Activated naive CD8-positive, alpha-beta T cell (primary cell): ENCODE measurements around the gene CCDC88A.
"Not testable (repeated sequence)": the region's sequence is repeated elsewhere in the genome, so short reads cannot be mapped to it uniquely, and the experiment has no call there.

ENCODE experiments used
- H3K27ac Mint-ChIP-seq: one replicate; pipeline ENCODE4 v1.8.0; 2021; ENCODE audit warnings: mixed read lengths
- H3K27me3 Mint-ChIP-seq: one replicate; pipeline ENCODE4 v1.8.0; 2021; ENCODE audit warnings: mixed read lengths
- H3K36me3 Mint-ChIP-seq: one replicate; pipeline ENCODE4 v1.8.0; 2021; ENCODE audit warnings: mixed read lengths
- H3K4me1 Mint-ChIP-seq: one replicate; pipeline ENCODE4 v1.8.0; 2021; ENCODE audit warnings: low read depth, mixed read lengths
- H3K4me3 Mint-ChIP-seq: one replicate; pipeline ENCODE4 v1.8.0; 2021; ENCODE audit warnings: mild to moderate bottlenecking, mixed read lengths
- H3K9me3 Mint-ChIP-seq: one replicate; pipeline ENCODE4 v1.8.0; 2021; ENCODE audit warnings: low read depth, mixed read lengths

CCDC88A gene

GRCh38 chr2:55269645-55269990 is 150.0 kb downstream of the CCDC88A start:
- peak overlapping the region; percentile 94 for H3K27ac Mint-ChIP-seq
- peaks cover 22% of the 10 kb centered on the region for H3K4me1 Mint-ChIP-seq
- H3K27me3 Mint-ChIP-seq = peaks cover 2% of the 10 kb centered on the region

DNA sequence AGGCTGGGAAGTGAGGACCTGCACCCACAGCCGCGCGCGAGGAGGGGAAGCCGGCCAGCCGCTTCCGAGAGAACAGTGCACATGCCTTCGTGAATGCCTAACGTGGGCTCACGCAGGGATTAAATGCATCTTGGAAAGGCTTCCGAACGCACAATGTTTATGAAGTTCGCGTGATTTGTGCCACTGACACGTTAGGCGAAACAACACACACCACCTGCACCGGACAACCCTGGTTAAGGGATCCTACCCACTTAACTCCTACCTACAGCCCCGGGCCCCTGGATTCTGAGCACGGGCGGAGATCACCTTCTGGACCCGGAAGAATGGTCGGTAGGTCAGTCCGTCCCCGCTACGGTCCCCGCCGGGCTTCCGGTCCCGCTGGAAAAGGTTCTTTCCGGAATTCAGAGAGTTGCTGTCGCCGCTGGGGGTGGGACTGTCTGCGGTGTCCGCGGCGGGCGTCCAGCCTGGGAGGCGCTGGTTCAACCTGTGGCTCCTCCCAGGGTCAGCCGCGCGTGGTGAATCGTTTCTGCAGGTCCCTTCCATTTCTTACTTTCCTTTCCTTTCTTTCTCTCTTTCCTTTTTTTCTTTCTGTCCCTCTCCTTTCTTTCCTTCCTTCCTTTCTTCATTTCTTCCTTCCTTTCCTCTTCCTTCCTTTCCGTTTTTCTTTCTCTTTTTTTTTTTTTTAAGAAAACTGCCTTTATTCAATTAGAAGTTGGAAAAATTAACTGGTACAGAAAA is 150.6 kb downstream of the CCDC88A start, which contains the start of gene MTIF2:
Gene MTIF2 (minus strand): TSS at position 325 of the 738 bp plus-strand sequence. CDS start 5,373 bp downstream, outside the sequence.
- Mint-ChIP-seq H3K36me3 (peaks cover 4% of the 10 kb centered on the region), H3K27me3 (peaks cover 2% of the 10 kb centered on the region), H3K27ac (peak within 1 kb of the TSS; percentile 94), H3K4me3 (peak within 1 kb of the TSS; percentile 98), H3K4me1 (peaks cover 22% of the 10 kb centered on the region), H3K9me3 (no peaks in the 10 kb centered on the region)

More at GRCh38 chr2:55269645-55269990, 150.0 kb downstream of the CCDC88A start:
- Mint-ChIP-seq H3K4me3 (peak overlapping the region; percentile 98), H3K9me3 (no peaks in the 10 kb centered on the region), H3K36me3 (no peaks in the 10 kb centered on the region)

GRCh38 chr2:55268288-55268906 is 151.3 kb downstream of the CCDC88A start:
- peak overlapping the region; percentile 98 for H3K4me3 Mint-ChIP-seq
- H3K9me3 Mint-ChIP-seq = no peaks in the 10 kb centered on the region
- peak overlapping the region; percentile 94 for H3K27ac Mint-ChIP-seq
- peaks cover 2% of the 10 kb centered on the region for H3K27me3 Mint-ChIP-seq
- peaks cover 22% of the 10 kb centered on the region for H3K4me1 Mint-ChIP-seq
- H3K36me3 Mint-ChIP-seq = peaks cover 4% of the 10 kb centered on the region

GRCh38 chr2:55259586-55259985 is 160.1 kb downstream of the CCDC88A start:
- H3K27me3 Mint-ChIP-seq, H3K4me1 Mint-ChIP-seq, H3K27ac Mint-ChIP-seq, H3K9me3 Mint-ChIP-seq, H3K36me3 Mint-ChIP-seq, H3K4me3 Mint-ChIP-seq: not testable (repeated sequence)

GRCh38 chr2:55252832-55253231 is 166.8 kb downstream of the CCDC88A start:
- H3K27ac Mint-ChIP-seq = no peak overlapping the region
- H3K36me3 Mint-ChIP-seq = peaks cover 7% of the 10 kb centered on the region

DNA sequence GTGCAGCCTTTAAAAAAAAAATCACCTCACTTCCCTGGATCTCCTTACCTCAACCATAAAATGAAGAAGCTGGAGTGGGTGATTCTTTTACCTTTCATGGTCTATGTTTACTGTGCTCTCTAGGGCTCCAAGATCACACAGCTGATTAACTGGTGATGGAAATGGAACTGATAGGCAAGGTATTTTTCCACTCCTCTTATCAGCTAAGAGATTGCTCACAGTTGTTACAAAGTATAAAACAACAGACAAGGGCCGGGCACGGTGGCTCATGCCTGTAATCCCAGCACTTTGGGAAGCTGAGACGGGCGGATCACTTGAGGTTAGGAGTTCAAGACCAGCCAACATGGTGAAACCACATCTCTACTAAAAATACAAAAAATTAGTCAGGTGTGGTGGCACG is 172.6 kb downstream of the CCDC88A start:
- H3K36me3 Mint-ChIP-seq = peaks cover 9% of the 10 kb centered on the region

More at GRCh38 chr2:55252832-55253231, 166.8 kb downstream of the CCDC88A start:
- Mint-ChIP-seq H3K4me3 (no peak overlapping the region), H3K27me3 (no peaks in the 10 kb centered on the region), H3K9me3 (no peaks in the 10 kb centered on the region), H3K4me1 (no peaks in the 10 kb centered on the region)

GRCh38 chr2:55245411-55245810 is 174.2 kb downstream of the CCDC88A start:
- no peaks in the 10 kb centered on the region for H3K27me3 Mint-ChIP-seq
- H3K9me3 Mint-ChIP-seq = no peaks in the 10 kb centered on the region
- H3K4me1 Mint-ChIP-seq = no peaks in the 10 kb centered on the region
- no peak overlapping the region for H3K4me3 Mint-ChIP-seq
- no peak overlapping the region for H3K27ac Mint-ChIP-seq
- peaks cover 8% of the 10 kb centered on the region for H3K36me3 Mint-ChIP-seq

More for the DNA sequence above, 172.6 kb downstream of the CCDC88A start:
- H3K27me3 Mint-ChIP-seq = no peaks in the 10 kb centered on the region
- no peaks in the 10 kb centered on the region for H3K9me3 Mint-ChIP-seq
- H3K4me3 Mint-ChIP-seq = no peak overlapping the region
- H3K27ac Mint-ChIP-seq = no peak overlapping the region
- no peaks in the 10 kb centered on the region for H3K4me1 Mint-ChIP-seq

DNA sequence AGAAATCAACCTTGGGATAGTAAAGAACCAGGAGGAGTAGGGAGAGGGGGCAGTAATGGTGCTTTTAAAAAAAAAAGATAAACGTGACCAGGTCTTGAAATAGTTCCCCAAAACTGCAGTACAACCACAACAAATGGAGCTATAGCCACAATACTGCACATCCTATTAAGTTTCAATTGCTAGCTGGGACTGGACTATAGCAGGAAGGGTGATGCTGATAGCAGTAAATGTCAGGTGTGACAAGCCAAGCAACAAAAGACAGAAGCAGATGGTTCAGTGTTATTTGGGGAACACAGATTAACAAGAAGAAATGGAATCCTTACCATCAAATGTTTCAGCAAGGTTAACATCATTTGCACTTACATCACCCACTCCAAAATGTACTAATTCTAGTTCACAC is 177.0 kb downstream of the CCDC88A start:
- Mint-ChIP-seq H3K27ac (no peak overlapping the region), H3K4me1 (peaks cover 5% of the 10 kb centered on the region), H3K4me3 (no peak overlapping the region), H3K27me3 (no peaks in the 10 kb centered on the region), H3K36me3 (peaks cover 11% of the 10 kb centered on the region), H3K9me3 (no peaks in the 10 kb centered on the region)

DNA sequence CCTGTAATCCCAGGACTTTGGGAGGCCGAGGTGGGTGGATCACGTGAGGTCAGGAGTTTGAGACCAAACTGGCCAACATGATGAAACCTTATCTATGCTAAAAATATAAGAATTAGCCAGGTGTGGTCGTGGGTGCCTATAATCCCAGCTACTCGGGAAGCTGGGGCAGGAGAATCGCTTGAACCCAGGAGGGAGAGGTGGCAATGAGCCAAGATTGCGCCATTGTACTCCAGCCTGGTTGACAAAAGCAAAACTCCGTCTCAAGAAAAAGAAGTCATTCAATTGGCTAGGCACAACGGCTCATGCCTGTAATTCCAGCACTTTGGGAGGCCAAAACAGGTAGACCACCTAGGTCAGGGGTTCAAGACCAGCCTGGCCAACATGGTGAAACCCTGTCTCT is 178.1 kb downstream of the CCDC88A start:
- H3K27me3 Mint-ChIP-seq, H3K4me1 Mint-ChIP-seq, H3K4me3 Mint-ChIP-seq, H3K27ac Mint-ChIP-seq, H3K9me3 Mint-ChIP-seq: not testable (repeated sequence)
- peaks cover 14% of the 10 kb centered on the region for H3K36me3 Mint-ChIP-seq

DNA sequence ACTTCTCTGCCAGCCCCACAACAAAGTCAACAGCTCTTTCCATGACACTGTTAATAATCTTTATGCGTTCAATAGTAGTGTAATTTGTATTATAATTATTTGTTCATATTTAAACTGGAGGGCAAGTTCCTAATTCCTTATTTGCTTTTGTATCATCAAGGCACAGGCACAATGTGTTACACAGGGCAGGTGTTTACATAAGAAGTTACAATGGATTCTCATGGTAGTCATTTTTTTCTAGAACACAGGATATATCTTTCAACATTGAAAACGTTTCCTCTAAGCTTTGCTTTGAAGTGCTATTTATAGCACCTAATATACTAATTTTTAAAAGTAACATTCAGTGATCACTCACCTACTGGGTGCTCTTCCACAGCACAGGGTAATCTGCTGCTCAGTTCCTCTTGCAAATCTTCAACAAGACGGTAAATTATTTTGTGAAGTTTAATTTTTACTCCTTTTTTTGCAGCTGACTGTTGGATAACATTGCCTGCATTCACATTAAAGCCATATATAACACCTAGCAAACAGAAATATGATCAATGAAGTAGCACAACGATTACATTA is 179.9 kb downstream of the CCDC88A start:
- peaks cover 19% of the 10 kb centered on the region for H3K4me1 Mint-ChIP-seq
- H3K27ac Mint-ChIP-seq = no peak overlapping the region
- peaks cover 22% of the 10 kb centered on the region for H3K36me3 Mint-ChIP-seq
- no peaks in the 10 kb centered on the region for H3K27me3 Mint-ChIP-seq
- no peaks in the 10 kb centered on the region for H3K9me3 Mint-ChIP-seq
- no peak overlapping the region for H3K4me3 Mint-ChIP-seq
